PC-3 (cell line): ENCODE data around the gene PGAP2. TPM values are rescaled to one million over a fixed set of nuclear protein-coding genes. Genes with fewer than 3 reads are reported as not detected.

Experiments used
- ATAC-seq: fragments of 200-7000 bp; cut with Tn5 transposase; 2 replicates; pipeline ENCODE4 v1.9.1; 2020; ENCODE audit warnings: mild to moderate bottlenecking, moderate library complexity
- BruUV-seq: library from RNA; stranded (reverse); fragments of 400-500 nt; replicated peaks from 2 replicates; lab custom pipeline; 2021; lab: Mats Ljungman, UMichigan
- CTCF ChIA-PET: fragments of 300-600 bp; sonication (Branson Sonifier 250); formaldehyde crosslinking; loops from one replicate; lab custom pipeline; 2022; ENCODE audit warnings: antibody characterized with exemption; lab: Charles Lee
- POLR2A ChIA-PET: fragments of 300-600 bp; sonication (Branson Sonifier 250); formaldehyde crosslinking; loops from one replicate; lab custom pipeline; 2022; ENCODE audit warnings: antibody characterized with exemption; ENCODE audit not compliant: unreplicated experiment; lab: Charles Lee
- DNase-seq: peaks from one replicate; pipeline ENCODE4 v3.0.0-alpha.2; 2015
- H2AFZ ChIP-seq: fragments of 300-600 bp; sonication (generic); 2 replicates; pipeline ENCODE4 v1.6.0; 2016; ENCODE audit warnings: antibody characterized with exemption, low read length
- H3F3A ChIP-seq: fragments of 300-600 bp; sonication (generic); one replicate; pipeline ENCODE4 v1.6.0; 2017; ENCODE audit warnings: antibody characterized with exemption, low read length, control low read depth, mild to moderate bottlenecking; ENCODE audit not compliant: unreplicated experiment
- H3K27ac ChIP-seq: fragments of 300-600 bp; sonication (generic); 2 replicates; pipeline ENCODE4 v1.5.1; 2016; ENCODE audit warnings: mild to moderate bottlenecking, low read length
- H3K27me3 ChIP-seq: fragments of 300-600 bp; sonication (generic); 2 replicates; pipeline ENCODE4 v1.6.1; 2016; ENCODE audit warnings: low read length, mixed read lengths
- H3K36me3 ChIP-seq: fragments of 300-600 bp; sonication (generic); 2 replicates; pipeline ENCODE4 v1.6.1; 2016; ENCODE audit warnings: low read depth, mixed run types, low read length, mixed read lengths
- H3K4me1 ChIP-seq: fragments of 300-600 bp; sonication (generic); 2 replicates; pipeline ENCODE4 v1.5.1; 2016; ENCODE audit warnings: low read length; ENCODE audit not compliant: insufficient read depth
- H3K4me2 ChIP-seq: fragments of 300-600 bp; sonication (generic); 2 replicates; pipeline ENCODE4 v1.6.0; 2016; ENCODE audit warnings: low read length
- H3K4me3 ChIP-seq: fragments of 300-600 bp; sonication (generic); 2 replicates; pipeline ENCODE4 v1.5.1; 2016; ENCODE audit warnings: mild to moderate bottlenecking, low read length, mixed read lengths
- H3K79me2 ChIP-seq: fragments of 300-600 bp; sonication (generic); 2 replicates; pipeline ENCODE4 v1.6.1; 2017; ENCODE audit warnings: low read length, mixed read lengths
- H3K9ac ChIP-seq: fragments of 300-600 bp; sonication (generic); 2 replicates; pipeline ENCODE4 v1.6.0; 2016; ENCODE audit warnings: mild to moderate bottlenecking, low read length
- H3K9me2 ChIP-seq: fragments of 300-600 bp; sonication (generic); replicated peaks from 2 replicates; pipeline ENCODE4 v1.6.1; 2016; ENCODE audit warnings: mixed run types, low read length, mixed read lengths
- H3K9me3 ChIP-seq: fragments of 300-600 bp; sonication (generic); 2 replicates; pipeline ENCODE4 v1.6.1; 2016; ENCODE audit warnings: low read length, mixed read lengths
- H4K20me1 ChIP-seq: fragments of 300-600 bp; sonication (generic); 2 replicates; pipeline ENCODE4 v1.6.1; 2016; ENCODE audit warnings: low read length, mixed read lengths
- EZH2 ChIP-seq: fragments of 300-600 bp; sonication (generic); IDR thresholded peaks from one replicate; pipeline ENCODE4 v1.6.1; 2017; ENCODE audit warnings: antibody characterized with exemption, mild to moderate bottlenecking, low read length; ENCODE audit not compliant: unreplicated experiment
- EZH2phosphoT487 ChIP-seq: fragments of 300-600 bp; sonication (generic); IDR thresholded peaks from 2 replicates; pipeline ENCODE4 v1.6.1; 2018; ENCODE audit warnings: mild to moderate bottlenecking, antibody characterized with exemption, low read length, borderline replicate concordance
- intact Hi-C: fragments of 100-400 bp; cut with micrococcal nuclease; formaldehyde crosslinking; loops from 2 replicates; pipeline ENCODE4 v1.9.0; 2023
- total RNA-seq: library from RNA; depleted of rRNA; stranded (reverse); fragments of >200 nt; gene quantifications from 2 replicates; pipeline ENCODE4 v1.2.3, GENCODE V29; 2014
- TF ChIP-seq, protein P1 (sequence below): fragments of 300-600 bp; sonication (generic); conservative IDR thresholded peaks from 2 replicates; pipeline ENCODE4 v1.5.1; 2017; ENCODE audit warnings: antibody characterized with exemption, low read depth, mild to moderate bottlenecking, low read length

The PGAP2 gene
- total RNA-seq, 1 experiment from 2014 or later, result 25.9 TPM

DNA sequence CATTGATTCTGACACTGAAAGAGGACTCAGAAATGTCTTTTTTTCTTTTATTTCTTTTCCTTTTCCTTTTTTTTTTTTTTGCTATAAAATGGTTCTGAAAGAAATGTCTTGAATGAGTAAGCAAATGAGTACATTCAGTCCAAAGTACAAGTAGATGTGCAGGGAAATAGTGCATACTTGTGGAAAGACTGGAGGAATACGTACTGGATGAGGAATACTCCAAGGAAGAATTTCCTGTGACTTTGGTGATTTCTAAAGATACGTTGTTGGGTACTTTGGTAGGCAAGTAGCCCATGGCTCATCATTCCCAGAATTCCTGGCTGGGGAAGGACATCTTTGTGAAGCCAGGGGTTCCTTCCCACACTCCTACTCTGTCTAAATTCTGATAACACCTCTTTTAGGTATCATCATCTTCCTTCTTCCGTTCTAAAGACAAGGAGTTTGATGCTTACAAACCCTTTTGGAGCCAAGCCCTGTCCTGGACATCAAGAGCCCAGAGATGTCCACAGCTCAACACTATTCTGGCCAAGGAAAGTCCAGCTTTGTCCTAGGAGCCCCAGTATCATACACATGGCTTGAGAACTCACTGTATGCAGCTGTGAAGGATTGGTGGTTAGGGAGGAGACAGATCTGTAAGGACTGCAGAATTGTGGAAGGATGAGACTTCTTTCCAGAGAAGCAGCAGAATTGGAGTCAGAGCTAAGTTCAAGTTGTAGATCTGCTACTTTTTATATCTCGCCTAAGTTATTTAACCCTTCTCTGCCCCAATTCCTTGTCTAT is 6.2 kb upstream of the PGAP2 start:
- H4K20me1 ChIP-seq, result no peaks in the 10 kb centered on the region
- no peaks in the 10 kb centered on the region for H3K9me3 ChIP-seq
- peaks cover 12% of the 10 kb centered on the region for H3K4me1 ChIP-seq
- ChIA-PET CTCF (no interaction called here), POLR2A (no interaction called here)
- no peaks in the 10 kb centered on the region for H3K27me3 ChIP-seq
- intact Hi-C loops, result no loop called here
- no TSS peak for BruUV-seq
- no peak for TF ChIP-seq EZH2
- no peak for TF ChIP-seq EZH2phosphoT487
- TF ChIP-seq, protein P1, sequence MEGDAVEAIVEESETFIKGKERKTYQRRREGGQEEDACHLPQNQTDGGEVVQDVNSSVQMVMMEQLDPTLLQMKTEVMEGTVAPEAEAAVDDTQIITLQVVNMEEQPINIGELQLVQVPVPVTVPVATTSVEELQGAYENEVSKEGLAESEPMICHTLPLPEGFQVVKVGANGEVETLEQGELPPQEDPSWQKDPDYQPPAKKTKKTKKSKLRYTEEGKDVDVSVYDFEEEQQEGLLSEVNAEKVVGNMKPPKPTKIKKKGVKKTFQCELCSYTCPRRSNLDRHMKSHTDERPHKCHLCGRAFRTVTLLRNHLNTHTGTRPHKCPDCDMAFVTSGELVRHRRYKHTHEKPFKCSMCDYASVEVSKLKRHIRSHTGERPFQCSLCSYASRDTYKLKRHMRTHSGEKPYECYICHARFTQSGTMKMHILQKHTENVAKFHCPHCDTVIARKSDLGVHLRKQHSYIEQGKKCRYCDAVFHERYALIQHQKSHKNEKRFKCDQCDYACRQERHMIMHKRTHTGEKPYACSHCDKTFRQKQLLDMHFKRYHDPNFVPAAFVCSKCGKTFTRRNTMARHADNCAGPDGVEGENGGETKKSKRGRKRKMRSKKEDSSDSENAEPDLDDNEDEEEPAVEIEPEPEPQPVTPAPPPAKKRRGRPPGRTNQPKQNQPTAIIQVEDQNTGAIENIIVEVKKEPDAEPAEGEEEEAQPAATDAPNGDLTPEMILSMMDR, result no peak
- H3K4me3 ChIP-seq, result no peak overlapping the region
- peaks cover 5% of the 10 kb centered on the region for H3K79me2 ChIP-seq
- no peaks in the 10 kb centered on the region for H3K36me3 ChIP-seq
- no peak overlapping the region for H2AFZ ChIP-seq
- H3F3A ChIP-seq, result no peaks in the 10 kb centered on the region
- DNase-seq (no peak), ATAC-seq (no peak)
- no peak overlapping the region for H3K4me2 ChIP-seq
- H3K9ac ChIP-seq, result no peak overlapping the region
- H3K9me2 ChIP-seq, result no peaks in the 10 kb centered on the region
- H3K27ac ChIP-seq, result no peak overlapping the region

DNA sequence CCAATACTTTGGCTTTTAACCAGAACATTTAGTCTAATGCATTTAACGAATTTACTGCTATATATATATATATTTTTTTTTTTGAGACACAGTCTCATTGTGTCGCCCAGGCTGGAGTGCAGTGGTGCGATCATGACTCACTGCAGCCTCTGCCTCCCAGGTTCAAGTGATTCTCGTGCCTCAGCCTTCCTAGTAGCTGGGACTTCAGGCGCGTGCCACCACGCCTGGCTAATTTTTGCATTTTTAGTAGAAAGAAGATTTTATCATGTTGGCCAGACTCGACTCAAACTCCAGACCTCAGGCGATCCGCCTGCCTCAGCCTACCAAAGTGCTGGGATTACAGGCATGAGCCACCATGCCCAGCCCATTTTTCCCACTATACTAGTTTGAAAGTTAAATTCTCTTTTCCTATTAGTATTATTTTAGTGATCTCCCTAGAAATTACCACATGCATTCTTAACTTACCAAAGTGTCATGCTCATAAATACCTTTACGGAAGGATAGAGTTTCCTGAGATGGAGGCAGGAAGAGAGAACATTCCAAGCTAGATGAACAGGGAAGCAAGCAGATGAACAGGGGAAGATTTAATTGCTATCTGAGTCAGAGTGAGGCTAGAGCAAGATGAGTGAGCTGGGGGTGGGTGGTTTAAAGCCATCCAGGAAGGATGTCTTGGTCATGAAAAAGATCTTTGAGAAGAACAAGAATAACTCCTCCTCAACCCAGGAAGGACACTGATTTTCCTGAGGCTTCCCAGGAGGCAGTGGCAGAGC is 4.4 kb upstream of the PGAP2 start:
- peak; percentile 79 for DNase-seq
- POLR2A ChIA-PET, result no interaction called here
- peak overlapping the region; percentile 46 for H3K4me2 ChIP-seq
- H3K36me3 ChIP-seq, result no peaks in the 10 kb centered on the region
- no peaks in the 10 kb centered on the region for H3K27me3 ChIP-seq
- CTCF ChIA-PET, result interaction anchor here (0.5 kb wide), 1 partner anchor 205 kb away, joined by 9 read pairs; no protein-coding TSS in a partner anchor
- H3K9ac ChIP-seq, result no peak overlapping the region
- no peaks in the 10 kb centered on the region for H3F3A ChIP-seq
- no peaks in the 10 kb centered on the region for H4K20me1 ChIP-seq
- H2AFZ ChIP-seq, result peak overlapping the region; percentile 5; the same call in 1 of the 2 replicates
- no peak for TF ChIP-seq EZH2
- no peak for TF ChIP-seq EZH2phosphoT487
- TF ChIP-seq, protein P1, result no peak
- intact Hi-C loops, result no loop called here
- H3K4me1 ChIP-seq, result peaks cover 11% of the 10 kb centered on the region
- peak; percentile 64 for ATAC-seq
- no TSS peak for BruUV-seq
- no peaks in the 10 kb centered on the region for H3K9me2 ChIP-seq
- H3K79me2 ChIP-seq, result no peaks in the 10 kb centered on the region
- no peaks in the 10 kb centered on the region for H3K9me3 ChIP-seq
- peak overlapping the region; percentile 65 for H3K27ac ChIP-seq
- H3K4me3 ChIP-seq, result no peak overlapping the region
